GM18873 (cell line): ENCODE data around the gene TTC6.

Experiments
- ATAC-seq: cut with Tn5 transposase; IDR thresholded peaks from one replicate; pipeline ENCODE4 v1.9.1; 2021; ENCODE audit warnings: mild to moderate bottlenecking, moderate library complexity, moderate number of reproducible peaks; ENCODE audit not compliant: unreplicated experiment, low FRiP score

Gene TTC6

DNA sequence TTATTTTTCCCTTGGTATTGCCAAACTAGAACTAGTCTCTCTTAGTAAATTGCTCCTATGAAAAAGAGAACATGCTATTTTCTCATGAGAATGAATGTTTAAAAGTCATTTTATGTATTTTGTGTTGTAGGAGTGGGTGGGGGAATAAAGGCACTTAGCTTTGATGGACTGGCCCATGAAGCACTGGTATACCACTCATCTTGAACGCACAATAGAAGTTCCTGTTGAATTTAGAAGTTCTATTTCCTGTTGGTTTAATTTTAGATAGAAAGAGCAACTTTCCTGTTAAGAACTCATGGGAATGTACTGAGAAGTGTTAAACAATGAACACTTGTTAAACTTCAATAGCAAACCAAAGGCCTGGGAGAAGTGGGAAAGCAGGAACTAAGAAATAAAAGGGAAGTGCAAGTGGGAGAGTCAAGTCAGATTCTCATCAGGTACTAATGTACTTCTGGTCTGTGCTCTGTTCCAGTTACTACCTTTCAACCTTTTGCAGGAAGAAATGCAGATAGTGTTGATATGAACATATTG, 23.1 kb downstream of the TTC6 start:
- no peak for ATAC-seq

DNA sequence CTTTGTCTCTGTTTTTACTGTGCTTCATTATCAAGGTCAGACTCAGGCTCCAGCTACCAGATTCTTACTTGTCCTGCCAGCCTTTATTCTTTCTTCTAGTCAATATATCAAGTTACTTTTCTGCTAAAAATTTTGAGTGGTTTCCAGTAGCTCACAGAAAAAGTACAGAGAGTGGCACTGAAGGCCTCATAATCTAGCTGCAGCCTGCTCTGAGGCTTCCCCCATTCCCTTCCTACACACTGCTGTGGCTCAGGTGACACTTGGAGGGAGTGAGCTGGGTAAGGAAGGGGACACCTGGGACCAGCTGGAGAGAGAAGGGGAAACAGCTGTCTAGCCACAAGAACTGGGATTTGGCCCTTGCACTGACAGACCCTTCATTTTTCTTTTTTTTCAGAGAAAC, 25.4 kb downstream of the TTC6 start:
- no peak for ATAC-seq

DNA sequence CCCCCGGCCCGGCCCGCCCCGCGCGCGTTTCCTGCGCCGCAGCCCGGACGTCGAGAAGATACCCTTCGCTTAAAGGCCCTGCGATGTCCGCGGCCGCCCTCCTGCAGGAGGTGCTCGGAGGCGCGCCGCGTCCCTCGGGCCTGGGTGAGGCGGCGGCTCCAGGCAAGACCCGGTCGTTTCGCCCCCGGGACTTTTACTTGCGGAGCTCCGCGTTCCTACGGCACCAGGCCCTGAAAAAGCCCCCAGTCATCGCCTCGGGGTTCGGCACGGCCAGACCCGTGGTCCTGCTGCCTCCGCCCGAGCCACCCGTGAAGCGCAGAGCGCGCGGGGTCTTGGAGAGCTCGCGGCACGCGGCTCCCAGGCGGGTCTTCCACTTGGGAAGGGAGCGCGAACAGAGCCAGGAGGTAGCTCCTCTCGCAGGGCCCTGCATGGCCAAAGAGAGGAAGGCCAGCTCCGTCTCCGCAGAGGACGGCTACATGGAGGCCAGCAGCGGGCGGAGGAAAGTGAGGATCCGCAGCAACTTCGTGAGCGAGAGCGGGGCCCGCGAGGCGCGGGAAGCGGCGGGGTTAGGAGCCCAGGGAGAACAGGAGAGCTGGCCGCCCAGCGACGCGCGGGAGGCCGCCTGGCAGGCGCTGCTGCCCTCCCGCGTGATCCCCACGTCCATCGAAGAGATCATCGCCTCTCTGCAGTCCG, 26.9 kb downstream of the TTC6 start:
- ATAC-seq, result no peak

DNA sequence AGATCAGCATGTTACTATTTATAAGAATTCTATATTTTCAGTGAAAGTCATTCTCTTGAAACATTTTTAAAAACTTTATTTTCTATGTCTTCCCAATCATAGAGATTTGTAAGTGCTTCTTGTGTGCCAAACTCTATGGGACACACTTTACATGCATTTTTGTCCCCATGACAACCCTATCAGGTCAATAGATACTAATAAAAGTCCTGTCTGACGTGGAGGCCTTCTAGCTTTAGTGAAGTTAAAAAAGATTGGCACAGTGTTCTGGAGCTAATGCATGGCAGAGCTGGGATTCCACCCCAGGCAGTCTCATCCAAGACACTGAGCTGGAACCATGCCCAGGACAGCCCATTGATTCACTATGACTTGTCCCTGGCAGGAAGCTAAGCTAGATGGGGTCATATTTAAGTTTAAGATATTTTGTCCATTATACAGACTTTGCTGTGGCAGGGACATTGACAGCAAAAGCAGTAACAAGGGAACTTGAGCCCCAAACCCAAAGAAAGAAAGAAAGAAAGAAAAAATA, 28.1 kb downstream of the TTC6 start:
- no peak for ATAC-seq

DNA sequence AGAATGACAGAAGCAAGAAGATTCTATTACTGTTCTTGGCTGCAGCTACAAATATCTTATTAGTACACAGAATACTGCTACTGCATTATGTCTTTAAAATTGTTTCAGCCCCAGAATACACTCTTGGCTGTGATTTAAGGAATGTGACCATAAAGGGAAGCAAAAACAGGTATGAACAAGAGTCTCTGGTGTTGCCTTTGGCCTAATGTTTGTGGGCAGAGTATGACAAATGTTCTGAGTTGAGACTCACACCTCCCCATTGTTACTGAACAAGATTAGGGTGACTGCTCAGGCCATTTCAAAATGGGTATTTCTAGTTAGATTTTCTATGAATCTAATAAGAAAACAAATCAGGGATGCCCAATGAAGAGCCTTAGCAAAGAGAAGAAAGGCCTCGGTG, 28.5 kb downstream of the TTC6 start:
- ATAC-seq, result no peak

DNA sequence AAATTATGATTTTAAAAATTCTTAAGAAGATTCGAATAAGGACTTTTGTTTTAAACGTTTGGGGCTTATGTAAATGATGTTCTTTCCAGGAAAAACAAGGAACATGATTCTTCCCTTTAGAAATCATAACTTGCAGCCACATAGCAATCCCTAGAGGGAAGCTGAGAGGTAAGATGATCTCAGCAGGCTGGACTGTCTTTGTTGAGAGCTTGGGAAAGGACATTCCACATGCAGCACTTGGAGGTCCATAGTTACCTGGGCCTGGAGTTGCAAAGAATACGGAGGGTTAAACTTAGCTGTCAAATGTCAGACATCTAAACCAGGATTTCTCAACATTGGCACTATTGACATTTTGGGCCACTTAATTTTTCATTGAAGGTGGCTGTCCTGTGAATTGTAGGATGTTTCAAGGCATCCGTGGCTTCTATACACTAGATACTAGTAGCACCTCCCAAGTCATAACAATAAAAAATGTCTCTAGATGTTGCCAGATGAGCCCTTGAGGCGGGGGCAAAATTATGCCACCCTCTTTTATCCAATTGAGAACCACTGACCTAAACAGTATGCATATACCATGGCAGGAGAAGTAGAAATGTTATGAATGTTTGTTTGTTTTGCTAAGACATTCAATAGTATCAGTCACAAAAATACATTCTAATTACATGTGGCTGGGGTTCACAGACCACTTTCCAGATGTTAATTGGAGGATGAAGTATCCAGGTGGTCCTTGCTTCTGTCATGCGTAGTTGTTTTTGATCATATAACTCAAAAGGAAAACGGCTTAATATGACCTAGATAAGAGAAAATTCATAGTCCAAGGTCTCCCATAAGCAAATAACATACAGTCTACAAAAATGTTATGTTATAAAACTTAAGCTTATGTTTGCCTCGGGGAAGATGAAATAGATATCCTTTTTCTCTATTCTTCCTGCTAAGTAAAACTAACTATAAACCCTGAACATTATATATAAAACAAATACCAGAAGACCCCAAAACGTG, 30.5 kb downstream of the TTC6 start:
- ATAC-seq, result no peak

DNA sequence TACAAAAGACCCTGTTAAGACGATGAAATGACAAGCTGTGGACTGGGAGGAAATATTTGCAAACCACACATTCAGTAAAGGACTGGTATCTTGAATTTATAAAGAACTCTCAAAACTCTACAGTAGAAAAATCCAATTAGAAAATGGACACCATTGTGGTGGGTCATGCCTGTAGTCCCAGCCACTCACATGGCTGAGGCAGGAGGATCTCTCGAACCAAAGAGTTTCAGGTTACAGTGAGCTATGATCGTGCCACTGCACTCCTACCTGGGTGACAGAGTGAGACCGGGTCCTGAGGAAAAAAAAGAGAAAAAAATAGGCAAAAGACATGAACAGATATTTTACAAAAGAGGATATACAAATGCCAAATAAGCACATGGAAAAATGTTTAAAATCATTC, 41.9 kb downstream of the TTC6 start:
- no peak for ATAC-seq

DNA sequence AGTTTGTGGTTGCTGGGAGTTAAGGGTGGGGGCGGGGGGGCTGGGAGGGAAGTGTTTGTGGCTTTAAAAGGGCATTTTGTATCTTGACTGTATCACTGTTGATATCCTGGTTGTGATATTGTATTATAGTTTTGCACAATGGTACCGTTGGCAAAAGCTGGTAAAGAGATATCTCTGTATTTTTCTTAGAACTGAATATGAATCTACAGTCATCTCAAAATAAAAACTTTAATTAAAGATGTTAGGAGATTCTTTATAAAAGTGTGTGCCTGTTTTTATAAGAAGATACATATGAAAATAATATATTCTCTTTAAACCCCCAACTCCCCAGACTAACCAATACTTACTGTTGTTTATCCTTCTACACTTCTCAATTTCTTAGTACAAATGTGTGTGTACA, 43.2 kb downstream of the TTC6 start:
- ATAC-seq, result no peak

DNA sequence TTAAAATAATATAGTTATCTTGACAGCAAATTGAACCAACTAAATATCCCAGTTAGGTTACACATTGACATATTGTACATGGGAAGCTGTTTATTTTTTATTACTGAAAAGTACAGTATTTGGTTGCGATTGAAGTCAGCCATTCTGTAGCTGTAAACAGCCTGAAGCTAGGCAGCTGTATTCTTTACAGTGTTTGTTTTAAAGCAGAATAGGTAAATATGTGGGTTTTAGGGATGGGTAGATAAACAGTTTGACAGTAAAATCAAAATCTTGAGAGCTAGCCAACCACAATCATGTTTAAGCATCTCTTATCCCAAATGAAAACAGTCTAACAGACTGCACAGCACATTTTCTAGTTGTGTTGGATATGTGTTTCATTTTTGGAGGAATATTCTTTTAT, 45.7 kb downstream of the TTC6 start:
- ATAC-seq, result no peak

DNA sequence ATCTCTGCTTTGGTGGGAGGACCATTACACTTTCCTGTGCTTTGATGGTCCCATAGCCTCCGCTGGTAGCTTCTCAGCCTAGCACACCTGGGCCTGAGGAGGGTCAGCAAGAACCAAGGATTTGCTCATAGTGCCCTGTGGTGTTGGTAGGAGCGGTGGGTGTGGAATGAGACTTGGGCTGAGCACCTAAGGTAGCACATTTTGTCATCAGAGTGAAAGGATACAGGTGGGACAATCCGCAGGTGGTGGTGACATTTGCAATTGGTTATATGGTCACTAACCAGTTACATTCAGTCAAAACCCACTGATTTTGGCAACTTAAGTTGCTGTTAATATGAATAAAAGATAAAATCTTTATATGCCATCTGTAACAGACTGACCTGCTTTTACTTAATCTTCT, 46.7 kb downstream of the TTC6 start:
- ATAC-seq, result no peak

DNA sequence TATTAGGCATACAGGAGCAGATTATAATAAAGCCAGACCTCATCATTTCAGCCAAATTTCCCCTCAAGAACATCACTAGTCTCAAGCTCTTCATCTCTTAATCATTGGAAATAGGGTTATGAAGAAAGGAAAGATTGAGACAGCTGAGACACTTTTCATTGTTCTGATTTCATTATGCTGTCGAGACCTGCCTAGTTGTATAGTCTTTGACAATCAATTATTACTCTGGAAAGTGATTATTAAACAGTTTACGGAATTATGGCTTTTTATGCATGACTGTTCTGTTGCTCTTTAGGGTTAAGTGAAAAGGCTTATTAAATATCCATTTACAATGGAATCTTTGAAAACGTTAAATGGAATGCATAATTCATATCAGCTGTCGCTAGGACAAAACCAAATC, 48.3 kb downstream of the TTC6 start:
- no peak for ATAC-seq
